GM12873 (cell line): ENCODE results near the gene IMPA2.

Source experiments
- TF ChIP-seq, protein P1 (sequence below): IDR thresholded peaks from 2 replicates; pipeline ENCODE4 v1.5.1; 2012; ENCODE audit warnings: low read depth, mild to moderate bottlenecking, moderate library complexity, low read length, control low read depth; ENCODE audit not compliant: insufficient read depth; ENCODE audit errors: missing control alignments

IMPA2 gene

GRCh38 chr18:12010187-12010802 is 29.0 kb downstream of the IMPA2 start:
- TF ChIP-seq, protein P1, sequence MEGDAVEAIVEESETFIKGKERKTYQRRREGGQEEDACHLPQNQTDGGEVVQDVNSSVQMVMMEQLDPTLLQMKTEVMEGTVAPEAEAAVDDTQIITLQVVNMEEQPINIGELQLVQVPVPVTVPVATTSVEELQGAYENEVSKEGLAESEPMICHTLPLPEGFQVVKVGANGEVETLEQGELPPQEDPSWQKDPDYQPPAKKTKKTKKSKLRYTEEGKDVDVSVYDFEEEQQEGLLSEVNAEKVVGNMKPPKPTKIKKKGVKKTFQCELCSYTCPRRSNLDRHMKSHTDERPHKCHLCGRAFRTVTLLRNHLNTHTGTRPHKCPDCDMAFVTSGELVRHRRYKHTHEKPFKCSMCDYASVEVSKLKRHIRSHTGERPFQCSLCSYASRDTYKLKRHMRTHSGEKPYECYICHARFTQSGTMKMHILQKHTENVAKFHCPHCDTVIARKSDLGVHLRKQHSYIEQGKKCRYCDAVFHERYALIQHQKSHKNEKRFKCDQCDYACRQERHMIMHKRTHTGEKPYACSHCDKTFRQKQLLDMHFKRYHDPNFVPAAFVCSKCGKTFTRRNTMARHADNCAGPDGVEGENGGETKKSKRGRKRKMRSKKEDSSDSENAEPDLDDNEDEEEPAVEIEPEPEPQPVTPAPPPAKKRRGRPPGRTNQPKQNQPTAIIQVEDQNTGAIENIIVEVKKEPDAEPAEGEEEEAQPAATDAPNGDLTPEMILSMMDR, result no peak

DNA sequence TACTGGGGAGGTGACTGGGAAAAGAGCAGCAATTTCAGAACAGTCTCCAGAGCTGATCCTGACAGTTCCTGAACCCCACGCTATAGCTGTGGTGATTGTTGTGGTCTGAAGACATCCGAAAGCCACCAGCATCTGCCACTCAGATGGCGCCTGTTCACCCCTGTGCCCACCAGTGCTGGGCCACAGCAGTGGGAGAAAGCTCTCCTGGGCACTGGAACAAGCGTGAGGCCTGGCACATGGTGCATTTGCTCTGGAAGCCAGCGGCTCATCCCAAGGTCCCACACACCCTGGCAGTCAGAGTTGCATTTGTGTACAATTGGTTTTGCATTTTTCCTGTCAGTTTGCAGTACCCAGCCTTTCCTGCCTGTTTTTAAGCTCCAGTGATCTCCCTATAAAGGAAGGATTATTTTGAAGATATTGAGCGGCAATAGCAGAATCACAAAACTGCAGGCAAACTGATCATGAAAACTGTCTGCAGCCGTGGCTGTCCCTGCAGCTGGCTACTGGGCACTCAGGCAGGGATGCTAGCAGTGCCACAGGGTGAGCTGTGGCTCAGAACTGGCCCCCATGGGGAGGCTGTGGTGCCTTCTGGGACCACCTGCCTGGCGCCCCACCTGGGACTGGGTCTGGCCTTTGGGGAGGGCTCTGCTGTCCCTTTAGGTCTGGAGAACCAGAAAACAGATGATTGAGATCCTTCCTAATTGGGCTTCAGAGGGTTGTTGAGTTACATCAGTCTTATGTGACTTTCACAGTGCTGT is 30.1 kb downstream of the IMPA2 start:
- TF ChIP-seq, protein P1, result no peak

- TF ChIP-seq, protein P1, result no peak
Observed at GRCh38 chr18:12011957-12012549, 30.7 kb downstream of the IMPA2 start.

DNA sequence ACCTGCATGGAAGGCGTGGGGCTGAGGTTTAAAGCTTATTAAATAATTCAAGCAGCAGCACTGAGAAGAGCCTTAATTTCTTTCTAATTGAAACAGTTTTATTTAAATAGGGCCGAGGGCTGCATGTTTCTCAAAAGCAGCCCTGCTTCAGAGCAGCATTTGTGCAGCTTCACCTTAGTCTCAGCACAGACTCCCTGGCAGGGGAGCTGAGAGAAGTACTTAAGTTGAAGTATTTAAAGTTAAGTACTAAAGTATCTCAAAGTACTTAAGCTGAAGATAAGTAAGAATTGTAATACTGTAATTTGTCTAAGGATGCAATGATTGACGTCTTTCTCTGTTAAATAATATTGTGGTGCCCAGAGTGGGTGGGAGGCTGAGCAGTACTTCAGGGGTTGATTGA is 31.4 kb downstream of the IMPA2 start:
- TF ChIP-seq, protein P1, result no peak

DNA sequence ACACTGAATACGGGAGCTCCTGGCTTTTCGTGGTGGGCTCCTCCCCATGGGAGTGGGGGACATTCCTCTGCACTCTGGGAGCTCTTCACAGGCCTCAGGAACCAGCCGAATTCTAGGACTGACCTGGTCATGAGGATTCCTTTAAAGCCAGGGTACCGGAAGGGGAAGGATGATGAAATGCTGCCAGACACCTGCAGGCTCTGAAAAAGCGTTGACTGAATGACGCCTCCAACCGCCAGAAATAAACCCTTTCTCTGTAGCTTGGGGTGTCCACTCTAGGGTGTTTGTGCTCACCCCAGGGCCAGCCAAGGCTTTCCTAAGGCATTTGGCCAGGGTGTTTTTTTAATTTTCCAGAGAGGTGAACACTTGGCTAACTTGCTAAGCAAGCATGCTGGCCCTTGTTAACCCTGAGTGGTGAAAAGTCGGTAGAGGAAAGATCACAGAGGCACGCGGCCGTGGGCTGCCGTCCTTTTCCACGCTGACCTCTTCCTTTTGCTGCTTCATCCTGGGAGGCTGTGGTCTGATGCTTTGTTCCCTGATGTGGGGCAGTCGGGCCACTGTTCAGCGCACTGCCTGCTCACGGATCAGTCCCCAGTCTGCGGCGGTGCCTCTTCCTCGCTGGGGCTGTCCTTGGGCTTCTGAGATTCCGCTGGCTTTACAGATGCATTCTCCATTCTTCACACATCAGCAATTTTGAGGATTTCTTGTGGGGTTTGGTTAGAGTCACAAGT is 32.0 kb downstream of the IMPA2 start:
- TF ChIP-seq, protein P1, result no peak

DNA sequence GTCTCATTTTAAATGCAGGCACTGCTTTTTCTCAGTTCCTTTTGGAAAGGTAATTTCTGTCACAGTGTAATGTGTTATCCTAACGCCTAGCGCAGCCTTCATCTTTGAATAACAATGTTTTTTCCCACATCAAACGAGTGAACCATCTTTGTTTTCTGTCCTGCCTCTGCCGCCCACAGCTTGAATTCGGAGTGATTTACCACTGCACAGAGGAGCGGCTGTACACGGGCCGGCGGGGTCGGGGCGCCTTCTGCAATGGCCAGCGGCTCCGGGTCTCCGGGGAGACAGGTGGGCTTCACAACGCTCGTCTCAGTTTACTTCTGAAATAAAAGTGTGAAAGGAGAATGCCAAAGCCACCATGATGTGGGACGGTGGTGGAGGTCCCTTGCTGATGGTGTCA is 32.8 kb downstream of the IMPA2 start:
- TF ChIP-seq, protein P1, result no peak
